ENCODE measurements around the gene APOB. TPM values are rescaled to one million over a fixed set of nuclear protein-coding genes. Genes with fewer than 3 reads are reported as not detected.

The APOB gene
- polyA plus RNA-seq, 1 experiment, result under 0.01 TPM

DNA sequence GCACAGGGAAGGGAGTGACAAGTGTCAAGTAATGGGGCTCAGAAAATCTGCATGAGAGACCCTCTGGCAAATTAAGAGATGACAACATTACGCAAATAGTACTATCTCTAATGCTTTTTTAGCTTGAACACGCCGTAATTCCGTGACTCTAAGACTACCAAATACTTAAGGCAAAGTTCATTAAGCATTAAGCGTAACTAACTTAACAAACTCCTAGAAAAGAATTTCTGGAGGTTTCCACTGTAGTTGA, 1.2 kb downstream of the APOB start:
- CTCF ChIA-PET, result interaction anchor here (0.8 to 2.5 kb wide), 7 partner anchors 10 to 381 kb away, joined by 3 to 10 read pairs (median 3); no protein-coding TSS in a partner anchor
- no peak for TF ChIP-seq CTCF (IDR thresholded peaks at IDR 0.05; ENCODE audit: low read depth, low read length)
- H3K9me3 ChIP-seq (ENCODE audit: control insufficient read depth, insufficient read depth, low read length), result peaks cover 3% of the 10 kb centered on the region; the same call in 1 of the 2 replicates
- H3K27me3 ChIP-seq (ENCODE audit: control insufficient read depth, insufficient read depth, low read length), result peaks cover 9% of the 10 kb centered on the region
- no peak for DNase-seq (ENCODE audit: low read depth, low spot score)
- no peak overlapping the region for H3K4me3 ChIP-seq (ENCODE audit: low read depth, low read length)
- H3K27ac ChIP-seq (ENCODE audit: low read depth, low read length), result no peak overlapping the region
- POLR2A ChIA-PET, result no interaction called here

DNA sequence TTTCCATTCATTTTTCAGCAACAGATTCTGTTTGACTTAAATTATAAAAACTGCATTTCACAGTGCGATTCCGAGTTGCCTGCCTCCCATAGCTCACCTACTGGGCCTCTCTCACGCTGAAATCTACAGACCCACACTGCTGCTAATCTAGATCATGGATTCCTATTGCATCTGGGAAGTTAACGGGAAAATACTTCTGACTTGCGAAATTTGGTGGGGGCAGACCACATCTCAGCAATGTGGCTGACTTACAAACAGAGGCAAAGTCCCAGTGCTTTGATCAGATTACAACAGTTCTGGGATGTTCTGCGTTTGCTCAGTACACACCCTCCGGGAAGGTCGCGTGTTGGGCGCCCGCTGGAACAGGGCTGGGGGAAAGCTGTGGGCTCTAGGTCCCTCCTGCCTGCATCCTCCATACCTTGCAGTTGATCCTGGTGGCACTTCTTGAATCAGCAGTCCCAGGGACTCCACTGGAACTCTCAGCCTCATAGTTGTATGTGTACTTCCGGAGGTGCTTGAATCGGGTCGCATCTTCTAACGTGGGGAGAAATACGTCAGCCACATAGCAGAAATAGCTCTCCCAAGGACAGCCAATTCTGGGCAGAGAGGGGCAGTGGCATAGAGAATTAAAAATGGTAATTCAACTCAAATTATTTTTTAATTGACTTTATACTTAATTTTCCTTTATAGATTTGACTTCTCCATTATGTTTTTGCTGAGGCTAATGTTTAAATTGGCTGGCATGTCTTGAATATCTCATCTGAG, 1.7 kb downstream of the APOB start:
- ChIA-PET POLR2A (no interaction called here), CTCF (interaction anchor here (0.6 to 2.5 kb wide), 9 partner anchors 9 to 636 kb away, joined by 3 to 10 read pairs (median 3); no protein-coding TSS in a partner anchor)
- H3K27ac ChIP-seq (ENCODE audit: low read depth, low read length), result no peak overlapping the region
- H3K27me3 ChIP-seq (ENCODE audit: control insufficient read depth, insufficient read depth, low read length), result peaks cover 11% of the 10 kb centered on the region
- H3K9me3 ChIP-seq (ENCODE audit: control insufficient read depth, insufficient read depth, low read length), result peaks cover 3% of the 10 kb centered on the region; the same call in 1 of the 2 replicates
- H3K4me3 ChIP-seq (ENCODE audit: low read depth, low read length), result no peak overlapping the region
- no peak for DNase-seq (ENCODE audit: low read depth, low spot score)
- TF ChIP-seq CTCF (IDR thresholded peaks at IDR 0.05; ENCODE audit: low read depth, low read length), result no peak

DNA sequence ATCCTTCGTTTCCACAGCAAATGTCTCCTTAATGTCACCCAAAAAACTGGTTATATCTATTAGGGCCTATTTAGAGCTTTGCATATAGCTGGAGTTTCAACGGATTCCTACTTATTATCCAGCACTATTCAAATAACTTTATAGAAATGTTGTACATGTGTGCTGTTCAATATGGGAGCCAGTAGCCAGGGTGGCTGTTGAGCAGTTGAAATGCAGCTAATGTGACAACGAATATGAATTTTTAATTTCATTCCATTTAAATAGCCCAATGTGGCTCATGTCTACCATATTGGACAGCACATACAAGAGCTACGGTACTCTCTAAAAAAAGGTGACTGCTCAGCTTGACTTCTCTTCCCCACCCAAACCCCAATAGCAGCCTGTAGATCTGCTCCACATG, 2.4 kb downstream of the APOB start:
- ChIA-PET CTCF (interaction anchor here (0.6 to 2.5 kb wide), 3 partner anchors 9 to 637 kb away, joined by 3 to 9 read pairs (median 4); no protein-coding TSS in a partner anchor), POLR2A (no interaction called here)
- DNase-seq (ENCODE audit: low read depth, low spot score), result no peak
- H3K9me3 ChIP-seq (ENCODE audit: control insufficient read depth, insufficient read depth, low read length), result peaks cover 3% of the 10 kb centered on the region; the same call in 1 of the 2 replicates
- no peak overlapping the region for H3K27ac ChIP-seq (ENCODE audit: low read depth, low read length)
- H3K27me3 ChIP-seq (ENCODE audit: control insufficient read depth, insufficient read depth, low read length), result peaks cover 11% of the 10 kb centered on the region
- H3K4me3 ChIP-seq (ENCODE audit: low read depth, low read length), result no peak overlapping the region
- TF ChIP-seq CTCF (IDR thresholded peaks at IDR 0.05; ENCODE audit: low read depth, low read length), result no peak

GRCh38 chr2:21040468-21041377, 3.1 kb downstream of the APOB start:
- no peak for TF ChIP-seq CTCF (IDR thresholded peaks at IDR 0.05; ENCODE audit: low read depth, low read length)

More at GRCh38 chr2:21040468-21041377, 3.1 kb downstream of the APOB start:
- ChIA-PET POLR2A (no interaction called here), CTCF (interaction anchor here (1.0 kb wide), 1 partner anchor 31 kb away, joined by 3 read pairs; no protein-coding TSS in a partner anchor)
- no peak overlapping the region for H3K4me3 ChIP-seq (ENCODE audit: low read depth, low read length)
- peaks cover 3% of the 10 kb centered on the region; the same call in 1 of the 2 replicates for H3K9me3 ChIP-seq (ENCODE audit: control insufficient read depth, insufficient read depth, low read length)
- H3K27me3 ChIP-seq (ENCODE audit: control insufficient read depth, insufficient read depth, low read length), result peaks cover 11% of the 10 kb centered on the region
- no peak overlapping the region for H3K27ac ChIP-seq (ENCODE audit: low read depth, low read length)
- no peak for DNase-seq (ENCODE audit: low read depth, low spot score)

Data from AG04450 (cell line).